AG09309 (cell line): ENCODE data around the gene ACOXL.

Experiments
- DNase-seq: peaks from one replicate; pipeline ENCODE4 v3.0.0-alpha.2; 2010; ENCODE audit warnings: low read depth
- H3K4me3 ChIP-seq: 2 replicates; pipeline ENCODE4 v1.5.1; 2011; ENCODE audit warnings: mild to moderate bottlenecking, low read depth, low read length, moderate library complexity; ENCODE audit not compliant: control insufficient read depth
- CTCF ChIP-seq: IDR thresholded peaks from 2 replicates; pipeline ENCODE4 v1.5.1; 2011; ENCODE audit warnings: mild to moderate bottlenecking, low read depth, low read length, inconsistent platforms; ENCODE audit not compliant: insufficient read depth, control insufficient read depth; ENCODE audit errors: missing control alignments

Gene ACOXL

DNA sequence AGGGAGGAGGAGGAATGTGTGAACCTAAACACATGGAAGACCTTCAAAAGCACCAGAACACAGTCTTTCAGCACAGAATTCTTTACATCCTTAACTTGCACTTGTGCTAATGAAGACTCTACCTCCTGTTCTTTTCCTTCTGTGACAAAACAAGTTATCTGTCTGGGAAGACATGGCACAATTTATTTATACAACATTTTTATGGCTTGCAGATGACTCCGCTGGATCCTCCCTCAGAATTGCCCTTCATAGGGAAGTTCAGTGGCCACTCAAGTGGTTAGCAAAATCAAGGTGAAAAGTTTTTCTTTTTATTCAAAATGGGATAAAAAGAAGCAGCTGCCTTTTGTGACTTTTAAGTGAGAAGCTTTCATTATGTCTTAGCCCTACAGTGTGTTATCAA, 409.7 kb downstream of the ACOXL start:
- no peak overlapping the region for H3K4me3 ChIP-seq
- no peak for TF ChIP-seq CTCF
- DNase-seq, result no peak

DNA sequence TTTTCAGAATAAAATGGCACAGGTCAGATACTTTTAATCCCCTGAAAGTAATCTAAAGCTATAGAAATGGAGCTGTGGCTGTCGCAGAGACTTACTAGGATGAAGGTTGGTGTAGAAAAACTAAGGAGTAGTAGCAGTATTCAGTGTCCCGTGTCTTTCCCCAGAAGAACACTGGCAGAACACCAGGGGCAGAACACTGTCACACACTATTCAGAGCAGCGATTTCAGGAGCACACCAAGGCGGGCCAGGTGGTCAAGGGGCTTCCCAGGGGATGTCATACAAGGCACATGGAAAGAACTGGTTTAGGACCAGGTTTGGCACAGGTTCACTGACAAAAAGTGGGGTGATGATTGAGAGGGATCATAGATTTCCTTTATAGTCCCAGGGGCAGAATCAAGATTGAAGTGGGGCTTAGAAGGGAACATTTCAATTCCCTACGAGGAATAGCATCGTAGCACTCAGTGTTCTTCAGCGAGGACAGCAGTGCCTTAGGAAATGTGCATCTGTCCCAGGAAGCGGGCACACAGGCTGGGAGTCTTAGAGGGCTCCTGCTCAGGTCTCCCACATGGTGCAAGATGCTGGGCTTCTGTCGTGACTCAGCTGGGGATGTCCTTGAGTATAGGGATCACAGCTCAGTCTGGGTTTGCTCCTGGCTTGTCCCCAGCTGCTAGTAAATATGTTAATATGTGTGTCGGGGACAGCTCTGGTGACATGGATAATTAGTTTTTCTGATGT, 410.9 kb downstream of the ACOXL start:
- DNase-seq, result no peak
- no peak overlapping the region for H3K4me3 ChIP-seq
- no peak for TF ChIP-seq CTCF

DNA sequence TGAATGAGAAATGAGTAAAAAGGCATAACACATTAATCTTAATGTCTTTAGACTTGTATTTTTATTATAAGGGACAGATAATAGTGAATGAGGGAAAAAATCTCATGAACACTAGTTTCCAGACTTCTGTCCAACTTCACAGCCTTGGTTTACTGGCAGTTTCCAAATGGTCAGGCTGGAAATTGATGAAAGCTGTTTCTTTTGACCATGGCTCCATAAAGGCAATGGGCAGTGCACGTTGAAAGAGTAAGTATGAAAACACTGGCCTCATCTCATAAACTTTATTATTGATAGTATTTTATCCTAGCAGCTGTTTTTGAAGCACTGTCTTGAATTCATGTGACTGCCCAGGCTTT, 411.4 kb downstream of the ACOXL start:
- no peak for TF ChIP-seq CTCF
- no peak for DNase-seq

GRCh38 chr2:111145103-111145760, 412.9 kb downstream of the ACOXL start:
- DNase-seq, result no peak
- no peak overlapping the region for H3K4me3 ChIP-seq

More for the DNA sequence above, 411.4 kb downstream of the ACOXL start:
- H3K4me3 ChIP-seq, result no peak overlapping the region

DNA sequence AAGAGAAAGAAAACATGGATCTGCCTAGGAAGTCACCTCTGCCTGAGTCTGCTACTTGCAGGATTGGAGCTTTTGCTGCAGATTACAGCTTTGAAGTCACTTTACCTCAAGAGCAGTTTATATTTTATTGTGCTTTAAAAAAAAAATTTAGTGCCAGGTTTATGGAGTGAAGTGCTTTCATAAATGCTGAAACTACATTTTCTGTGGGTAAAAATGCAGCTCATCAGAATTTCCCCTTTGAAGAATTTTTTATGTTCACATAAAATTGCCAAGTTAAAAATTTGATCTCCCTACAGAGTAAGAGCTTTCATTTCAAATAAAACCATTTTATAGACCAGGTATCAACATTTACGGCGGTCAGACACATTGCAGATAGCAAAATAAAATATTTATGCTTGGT, 413.6 kb downstream of the ACOXL start:
- TF ChIP-seq CTCF, result no peak
- no peak overlapping the region for H3K4me3 ChIP-seq
- no peak for DNase-seq

More at GRCh38 chr2:111145103-111145760, 412.9 kb downstream of the ACOXL start:
- no peak for TF ChIP-seq CTCF

- no peak for DNase-seq
- H3K4me3 ChIP-seq, result no peak overlapping the region
- TF ChIP-seq CTCF, result no peak
These were observed 416.0 kb downstream of the ACOXL start for GRCh38 chr2:111148225-111148873.
